Colonic mucosa (tissue), 4 donors: Measurements from ENCODE around the gene FBXL13. TPM values are rescaled to one million over a fixed set of nuclear protein-coding genes. Genes with fewer than 3 reads are reported as not detected.
"Not testable (repeated sequence)": the region's sequence is repeated elsewhere in the genome, so short reads cannot be mapped to it uniquely, and the experiment has no call there.

Source experiments
- DNase-seq: peaks from one replicate; pipeline ENCODE4 v3.0.0-alpha.2; 2020
- H3K27ac ChIP-seq: fragments of 200-600 bp; one replicate; pipeline ENCODE4 v1.8.0; 2021
- H3K27me3 ChIP-seq: fragments of 200-600 bp; one replicate; pipeline ENCODE4 v1.8.0; 2021
- H3K36me3 ChIP-seq: fragments of 200-600 bp; one replicate; pipeline ENCODE4 v1.8.0; 2021
- H3K4me1 ChIP-seq: fragments of 200-600 bp; one replicate; pipeline ENCODE4 v1.8.0; 2021; ENCODE audit warnings: mild to moderate bottlenecking
- H3K4me3 ChIP-seq: fragments of 200-600 bp; one replicate; pipeline ENCODE4 v1.8.0; 2021
- H3K9ac ChIP-seq, 2 donors: one replicate each; pipeline ENCODE4 v1.7.0; 2013; ENCODE audit warnings: control low read depth in 2 of 2, low read depth in 2 of 2, low read length in 2 of 2
- H3K9me3 ChIP-seq: fragments of 200-600 bp; one replicate; pipeline ENCODE4 v1.8.0; 2021
- intact Hi-C: fragments of 100-400 bp; cut with DNase I; formaldehyde crosslinking; loops from one replicate; pipeline ENCODE4 v1.14.1; 2022
- total RNA-seq, 2 donors: library from RNA; stranded (reverse); fragmentation: NEBNext Ultra II Directional in 1 of 2; extraction: Animal tissue kit (Norgen Biotek cat#: 25700) in 1 of 2; gene quantifications; one replicate each; pipeline ENCODE4 v1.2.1, GENCODE V29; 2021
- TF ChIP-seq, protein P1 (sequence below): fragments of 200-600 bp; IDR thresholded peaks from one replicate; pipeline ENCODE4 v1.8.0; 2022; ENCODE audit warnings: antibody characterized with exemption, mild to moderate bottlenecking
- donor health status: healthy.
- donor health status: DM: no; HTN: no; CAD: no.
- donor health status: DM: no; HTN: no; CAD: no.

Gene FBXL13
- total RNA-seq, 2 donors from 2014 or later: 0.17 to 0.64 TPM

DNA sequence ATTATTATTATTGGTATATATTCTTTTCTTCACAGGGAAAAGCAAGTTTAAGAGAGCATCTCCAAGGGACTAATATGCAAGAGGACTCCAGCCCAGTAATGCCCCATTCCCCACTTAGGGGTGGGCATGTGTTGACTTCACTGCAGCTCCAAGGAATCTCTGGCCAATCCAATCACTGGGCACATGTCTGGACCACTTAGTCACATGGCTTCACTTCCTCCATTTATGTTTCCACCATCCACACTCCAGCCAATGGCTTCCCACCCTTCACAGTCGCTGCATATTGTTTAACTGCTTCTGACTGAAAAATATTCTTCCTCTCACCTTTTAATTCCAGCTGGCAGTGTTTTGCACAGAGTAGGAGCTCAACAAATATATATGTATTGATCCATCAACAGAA is 43.6 kb downstream of the FBXL13 start:
- Histone ChIP-seq H3K9ac (no peak overlapping the region), H3K36me3 (no peaks in the 10 kb centered on the region), H3K4me1 (no peaks in the 10 kb centered on the region), H3K4me3 (no peak overlapping the region), H3K9me3 (no peaks in the 10 kb centered on the region), H3K27ac (no peak overlapping the region), H3K27me3 (no peaks in the 10 kb centered on the region)
- TF ChIP-seq, protein P1, sequence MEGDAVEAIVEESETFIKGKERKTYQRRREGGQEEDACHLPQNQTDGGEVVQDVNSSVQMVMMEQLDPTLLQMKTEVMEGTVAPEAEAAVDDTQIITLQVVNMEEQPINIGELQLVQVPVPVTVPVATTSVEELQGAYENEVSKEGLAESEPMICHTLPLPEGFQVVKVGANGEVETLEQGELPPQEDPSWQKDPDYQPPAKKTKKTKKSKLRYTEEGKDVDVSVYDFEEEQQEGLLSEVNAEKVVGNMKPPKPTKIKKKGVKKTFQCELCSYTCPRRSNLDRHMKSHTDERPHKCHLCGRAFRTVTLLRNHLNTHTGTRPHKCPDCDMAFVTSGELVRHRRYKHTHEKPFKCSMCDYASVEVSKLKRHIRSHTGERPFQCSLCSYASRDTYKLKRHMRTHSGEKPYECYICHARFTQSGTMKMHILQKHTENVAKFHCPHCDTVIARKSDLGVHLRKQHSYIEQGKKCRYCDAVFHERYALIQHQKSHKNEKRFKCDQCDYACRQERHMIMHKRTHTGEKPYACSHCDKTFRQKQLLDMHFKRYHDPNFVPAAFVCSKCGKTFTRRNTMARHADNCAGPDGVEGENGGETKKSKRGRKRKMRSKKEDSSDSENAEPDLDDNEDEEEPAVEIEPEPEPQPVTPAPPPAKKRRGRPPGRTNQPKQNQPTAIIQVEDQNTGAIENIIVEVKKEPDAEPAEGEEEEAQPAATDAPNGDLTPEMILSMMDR: no peak
- intact Hi-C loops: loop anchor here (10.0 kb wide), 1 partner anchor 156 kb away; no protein-coding TSS in a partner anchor
- DNase-seq: no peak

DNA sequence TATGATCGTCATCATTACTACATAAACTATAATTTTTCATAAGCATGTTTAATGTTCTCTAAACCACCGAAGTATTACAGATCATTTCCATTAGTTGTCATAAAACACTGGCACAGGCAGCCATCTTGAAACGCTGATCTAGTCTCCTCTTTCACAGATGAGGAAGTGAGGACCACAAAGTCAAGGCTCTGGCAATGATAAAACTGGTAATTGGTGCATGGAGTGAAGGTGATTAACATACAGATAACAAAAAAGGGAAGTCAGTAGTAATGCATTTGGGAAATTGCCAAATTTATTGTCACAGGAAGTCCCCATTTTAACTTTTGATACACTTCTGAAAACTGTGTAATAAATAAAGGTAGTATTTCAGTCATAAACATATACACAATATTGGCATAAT is 49.3 kb downstream of the FBXL13 start:
- Histone ChIP-seq H3K4me1 (no peaks in the 10 kb centered on the region), H3K27me3 (no peaks in the 10 kb centered on the region), H3K36me3 (no peaks in the 10 kb centered on the region), H3K9me3 (no peaks in the 10 kb centered on the region), H3K27ac (no peak overlapping the region), H3K4me3 (no peak overlapping the region), H3K9ac (no peak overlapping the region)
- DNase-seq: no peak
- intact Hi-C loops: no loop called here
- TF ChIP-seq, protein P1: no peak

DNA sequence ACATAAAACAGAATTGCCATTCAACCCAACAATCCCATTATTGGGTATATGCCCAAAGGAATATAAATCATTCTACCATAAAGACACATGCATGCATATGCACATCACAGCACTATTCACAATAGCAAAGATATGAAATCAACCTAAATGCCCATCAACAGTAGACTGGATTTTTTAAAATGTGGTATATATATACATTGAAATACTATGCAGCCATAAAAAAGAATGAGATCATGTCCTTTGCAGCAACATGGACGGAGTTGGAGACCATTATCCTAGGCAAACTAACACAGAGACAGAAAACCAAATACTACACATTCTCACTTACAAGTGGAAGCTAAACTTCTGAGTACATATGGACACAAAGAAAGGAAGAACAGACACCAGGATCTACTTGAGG is 51.0 kb downstream of the FBXL13 start:
- H3K9ac ChIP-seq, H3K9me3 ChIP-seq, intact Hi-C loops, H3K4me3 ChIP-seq, H3K27me3 ChIP-seq, H3K27ac ChIP-seq, H3K4me1 ChIP-seq, DNase-seq, H3K36me3 ChIP-seq: not testable (repeated sequence)

DNA sequence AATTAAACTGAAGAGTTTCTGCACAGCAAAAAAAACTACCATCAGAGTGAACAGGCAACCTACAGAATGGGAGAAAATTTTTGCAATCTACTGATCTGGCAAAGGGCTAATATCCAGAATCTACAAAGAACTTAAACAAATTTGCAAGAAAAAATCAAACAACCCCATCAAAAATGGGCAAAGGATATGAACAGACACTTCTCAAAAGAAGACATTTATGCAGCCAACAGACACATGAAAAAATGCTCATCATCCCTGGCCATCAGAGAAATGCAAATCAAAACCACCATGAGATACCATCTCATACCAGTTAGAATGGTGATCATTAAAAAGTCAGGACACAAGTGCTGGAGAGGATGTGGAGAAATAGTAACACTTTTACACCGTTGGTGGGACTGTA is 53.1 kb downstream of the FBXL13 start:
- H3K36me3 ChIP-seq, intact Hi-C loops, H3K27ac ChIP-seq, H3K4me1 ChIP-seq, H3K9me3 ChIP-seq, H3K9ac ChIP-seq, H3K4me3 ChIP-seq, DNase-seq, H3K27me3 ChIP-seq: not testable (repeated sequence)

DNA sequence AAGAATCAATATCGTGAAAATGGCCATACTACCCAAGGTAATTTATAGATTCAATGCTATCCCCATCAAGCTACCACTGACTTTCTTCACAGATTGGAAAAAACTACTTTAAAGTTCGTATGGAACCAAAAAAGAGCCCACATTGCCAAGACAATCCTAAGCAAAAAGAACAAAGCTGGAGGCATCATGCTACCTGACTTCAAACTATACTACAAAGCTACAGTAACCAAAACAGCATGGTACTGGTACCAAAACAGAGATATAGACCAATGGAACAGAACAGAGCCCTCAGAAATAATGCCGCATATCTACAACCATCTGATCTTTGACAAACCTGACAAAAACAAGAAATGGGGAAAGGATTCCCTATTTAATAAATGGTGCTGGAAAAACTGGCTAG is 53.7 kb downstream of the FBXL13 start:
- H3K27me3 ChIP-seq, H3K36me3 ChIP-seq, H3K4me3 ChIP-seq, intact Hi-C loops, H3K9me3 ChIP-seq, H3K27ac ChIP-seq, DNase-seq, H3K4me1 ChIP-seq, H3K9ac ChIP-seq: not testable (repeated sequence)

DNA sequence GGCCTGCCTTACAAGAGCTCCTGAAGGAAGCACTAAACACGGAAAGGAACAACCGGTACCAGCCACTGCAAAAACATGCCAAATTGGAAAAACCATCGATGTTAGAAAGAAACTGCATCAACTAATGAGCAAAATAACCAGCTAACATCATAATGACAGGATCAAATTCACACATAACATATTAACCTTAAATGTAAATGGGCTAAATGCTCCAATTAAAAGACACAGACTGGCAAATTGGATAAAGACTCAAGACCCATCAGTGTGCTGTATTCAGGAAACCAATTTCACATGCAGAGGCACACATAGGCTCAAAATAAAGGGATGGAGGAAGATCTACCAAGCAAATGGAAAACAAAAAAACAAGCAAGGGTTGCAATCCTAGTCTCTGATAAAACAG is 56.3 kb downstream of the FBXL13 start:
- DNase-seq, intact Hi-C loops, H3K27me3 ChIP-seq, H3K9me3 ChIP-seq, H3K36me3 ChIP-seq, H3K4me3 ChIP-seq, H3K4me1 ChIP-seq, H3K9ac ChIP-seq, H3K27ac ChIP-seq: not testable (repeated sequence)

DNA sequence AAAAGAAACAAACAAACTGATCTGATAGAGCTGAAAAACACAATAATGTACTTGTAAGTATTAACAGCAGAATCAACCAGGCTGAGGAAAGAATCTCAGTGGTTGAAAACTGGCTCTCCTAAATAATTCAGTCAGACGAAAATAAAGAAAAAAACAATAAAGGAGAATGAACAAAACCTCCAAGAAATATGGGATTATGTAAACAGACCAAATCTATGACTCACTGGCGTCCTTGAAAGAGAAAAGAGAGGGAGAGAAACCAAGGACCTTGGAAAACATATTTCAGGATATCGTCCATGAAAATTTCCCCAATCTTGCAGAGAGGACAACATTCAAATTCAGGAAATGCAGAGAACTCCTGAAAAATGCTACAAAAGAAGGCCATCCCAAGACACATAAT is 62.9 kb downstream of the FBXL13 start:
- TF ChIP-seq, protein P1: no peak
- H3K27ac ChIP-seq: no peak overlapping the region
- no peaks in the 10 kb centered on the region for H3K4me1 ChIP-seq
- no peaks in the 10 kb centered on the region for H3K36me3 ChIP-seq
- no peak overlapping the region for H3K9ac ChIP-seq
- intact Hi-C loops: no loop called here
- no peaks in the 10 kb centered on the region for H3K9me3 ChIP-seq
- DNase-seq: no peak
- H3K27me3 ChIP-seq: no peaks in the 10 kb centered on the region
- no peak overlapping the region for H3K4me3 ChIP-seq

DNA sequence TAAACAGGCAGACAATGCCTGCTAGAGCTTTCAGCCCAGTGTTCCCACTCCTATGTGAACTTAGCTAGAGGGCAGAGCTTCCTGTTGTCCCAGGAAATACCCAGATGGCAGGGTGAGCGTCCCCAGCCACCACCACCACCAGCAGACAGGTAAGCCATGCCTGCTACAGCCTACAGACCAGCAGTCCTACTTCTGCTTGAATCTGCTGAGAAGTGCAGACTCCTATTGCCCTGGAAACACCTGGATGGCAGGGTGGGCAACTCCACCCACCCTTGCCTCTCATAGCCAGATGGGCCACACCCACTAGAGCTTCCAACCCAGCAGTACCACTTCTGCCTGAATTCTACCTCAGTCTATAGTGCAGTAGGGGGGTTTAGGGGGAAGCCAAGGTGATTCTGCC is 64.4 kb downstream of the FBXL13 start:
- Histone ChIP-seq H3K4me1 (no peaks in the 10 kb centered on the region), H3K9ac (no peak overlapping the region), H3K27ac (no peak overlapping the region), H3K27me3 (no peaks in the 10 kb centered on the region), H3K9me3 (no peaks in the 10 kb centered on the region), H3K4me3 (no peak overlapping the region), H3K36me3 (no peaks in the 10 kb centered on the region)
- no peak for DNase-seq
- TF ChIP-seq, protein P1: no peak
- intact Hi-C loops: no loop called here
